NCI-H1092 (cell line): ENCODE measurements around the gene PHF21A.

Experiments
- DNase-seq: peaks from one replicate; lab custom pipeline; 2025; lab: John Stamatoyannopoulos, UW

The PHF21A gene

GRCh38 chr11:45934580-45935318, 186.5 kb downstream of the PHF21A start:
- no peak for DNase-seq

- DNase-seq, result no peak
These were observed 187.2 kb downstream of the PHF21A start for GRCh38 chr11:45933846-45934579.

GRCh38 chr11:45933131-45933831, 188.0 kb downstream of the PHF21A start:
- no peak for DNase-seq

GRCh38 chr11:45932217-45932616, 189.0 kb downstream of the PHF21A start:
- DNase-seq, result no peak

- no peak for DNase-seq
These were observed 189.5 kb downstream of the PHF21A start for GRCh38 chr11:45931739-45932138.

- no peak for DNase-seq
These were observed 190.2 kb downstream of the PHF21A start for GRCh38 chr11:45930951-45931570.

- peak; percentile 83 for DNase-seq
These were observed 191.0 kb downstream of the PHF21A start for GRCh38 chr11:45930031-45930794.

GRCh38 chr11:45929486-45930030, 191.7 kb downstream of the PHF21A start:
- no peak for DNase-seq

GRCh38 chr11:45928535-45929215, 192.6 kb downstream of the PHF21A start:
- DNase-seq, result no peak

GRCh38 chr11:45927684-45928413, 193.4 kb downstream of the PHF21A start:
- DNase-seq, result no peak

- DNase-seq, result no peak
These were observed 193.9 kb downstream of the PHF21A start for GRCh38 chr11:45927332-45927683.

GRCh38 chr11:45926536-45927331, 194.5 kb downstream of the PHF21A start:
- DNase-seq, result no peak

- no peak for DNase-seq
These were observed 195.3 kb downstream of the PHF21A start for GRCh38 chr11:45926001-45926401.

- DNase-seq, result no peak
These were observed 195.7 kb downstream of the PHF21A start for GRCh38 chr11:45925550-45925949.

- no peak for DNase-seq
These were observed 196.3 kb downstream of the PHF21A start for GRCh38 chr11:45924927-45925326.

GRCh38 chr11:45924036-45924915, 197.0 kb downstream of the PHF21A start:
- DNase-seq, result no peak

- no peak for DNase-seq
These were observed 198.7 kb downstream of the PHF21A start, which contains the start of gene LARGE2 for GRCh38 chr11:45922425-45923082. LARGE2 (plus strand) TSS chr11:45922656; CDS start chr11:45922883, 227 bp downstream.
